Fibroblast of lung (primary cell): ENCODE results near the gene UBE3A.

Experiments used
- EZH2 ChIP-seq: IDR thresholded peaks from 2 replicates; pipeline ENCODE4 v1.5.1; 2012; ENCODE audit warnings: low read length, control low read depth, mild to moderate bottlenecking; ENCODE audit errors: missing control alignments
- TF ChIP-seq, protein P1 (sequence below), 2 donors: IDR thresholded peaks in 1 of 2; conservative IDR thresholded peaks in 1 of 2; 1 replicate in 1 of 2; 2 replicates in 1 of 2; pipeline ENCODE4 v1.5.1; 2011 to 2012; ENCODE audit warnings: low read length in 2 of 2, control low read depth in 1 of 2, inconsistent platforms in 1 of 2, low read depth in 1 of 2, mild to moderate bottlenecking in 1 of 2

DNA sequence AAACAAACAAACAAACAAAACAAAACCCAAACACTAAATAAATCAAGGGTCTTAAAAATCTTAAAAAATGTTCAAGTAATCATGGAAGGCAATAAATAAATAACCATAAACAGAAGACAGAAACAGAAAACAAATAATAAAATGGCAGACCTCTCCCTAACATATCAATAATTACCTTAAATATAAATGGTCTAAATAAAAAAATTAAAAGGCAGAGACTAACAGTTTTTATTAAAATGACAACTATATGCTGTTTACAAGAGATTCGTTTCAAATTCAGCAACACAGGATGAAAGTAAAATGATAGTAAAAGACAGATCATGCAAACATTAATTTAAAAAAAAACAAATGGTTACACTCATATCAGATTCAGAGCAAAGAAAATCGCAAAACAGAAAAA lies 91.1 kb downstream of the UBE3A start:
- TF ChIP-seq, protein P1, sequence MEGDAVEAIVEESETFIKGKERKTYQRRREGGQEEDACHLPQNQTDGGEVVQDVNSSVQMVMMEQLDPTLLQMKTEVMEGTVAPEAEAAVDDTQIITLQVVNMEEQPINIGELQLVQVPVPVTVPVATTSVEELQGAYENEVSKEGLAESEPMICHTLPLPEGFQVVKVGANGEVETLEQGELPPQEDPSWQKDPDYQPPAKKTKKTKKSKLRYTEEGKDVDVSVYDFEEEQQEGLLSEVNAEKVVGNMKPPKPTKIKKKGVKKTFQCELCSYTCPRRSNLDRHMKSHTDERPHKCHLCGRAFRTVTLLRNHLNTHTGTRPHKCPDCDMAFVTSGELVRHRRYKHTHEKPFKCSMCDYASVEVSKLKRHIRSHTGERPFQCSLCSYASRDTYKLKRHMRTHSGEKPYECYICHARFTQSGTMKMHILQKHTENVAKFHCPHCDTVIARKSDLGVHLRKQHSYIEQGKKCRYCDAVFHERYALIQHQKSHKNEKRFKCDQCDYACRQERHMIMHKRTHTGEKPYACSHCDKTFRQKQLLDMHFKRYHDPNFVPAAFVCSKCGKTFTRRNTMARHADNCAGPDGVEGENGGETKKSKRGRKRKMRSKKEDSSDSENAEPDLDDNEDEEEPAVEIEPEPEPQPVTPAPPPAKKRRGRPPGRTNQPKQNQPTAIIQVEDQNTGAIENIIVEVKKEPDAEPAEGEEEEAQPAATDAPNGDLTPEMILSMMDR (conservative IDR thresholded peaks at IDR 0.05 in 1 of 2, IDR thresholded peaks at IDR 0.05 in 1 of 2; ENCODE audit: low read depth in 1 of 2, low read length in 2 of 2) = no peak
- TF ChIP-seq EZH2 = no peak
